NCI-H128 (cell line): Measurements from ENCODE around the gene EGFLAM.

Experiments used
- DNase-seq: peaks from one replicate; lab custom pipeline; 2025; ENCODE audit not compliant: unreplicated experiment; lab: John Stamatoyannopoulos, UW

The EGFLAM gene

GRCh38 chr5:38371596-38371995, 113.2 kb downstream of the EGFLAM start:
- no peak for DNase-seq

GRCh38 chr5:38373743-38374142, 115.4 kb downstream of the EGFLAM start:
- no peak for DNase-seq

GRCh38 chr5:38375423-38375822, 117.1 kb downstream of the EGFLAM start:
- no peak for DNase-seq

GRCh38 chr5:38376404-38376803, 118.0 kb downstream of the EGFLAM start:
- DNase-seq = no peak

GRCh38 chr5:38378579-38378978, 120.2 kb downstream of the EGFLAM start:
- DNase-seq = no peak

- DNase-seq = no peak
Observed at GRCh38 chr5:38379350-38379937, 121.1 kb downstream of the EGFLAM start.

- DNase-seq = no peak
Observed at GRCh38 chr5:38380537-38380936, 122.2 kb downstream of the EGFLAM start.

- DNase-seq = no peak
Observed at GRCh38 chr5:38381361-38381760, 123.0 kb downstream of the EGFLAM start.

GRCh38 chr5:38382898-38383297, 124.5 kb downstream of the EGFLAM start:
- peak; percentile 45 for DNase-seq

GRCh38 chr5:38383701-38384100, 125.3 kb downstream of the EGFLAM start:
- DNase-seq = no peak

- no peak for DNase-seq
Observed at GRCh38 chr5:38384396-38384795, 126.0 kb downstream of the EGFLAM start.

- DNase-seq = no peak
Observed at GRCh38 chr5:38387161-38387560, 128.8 kb downstream of the EGFLAM start.

- DNase-seq = no peak
Observed at GRCh38 chr5:38393636-38394035, 135.3 kb downstream of the EGFLAM start.

- no peak for DNase-seq
Observed at GRCh38 chr5:38396766-38397165, 138.4 kb downstream of the EGFLAM start.

- no peak for DNase-seq
Observed at GRCh38 chr5:38400365-38400764, 142.0 kb downstream of the EGFLAM start.

GRCh38 chr5:38401145-38401544, 142.8 kb downstream of the EGFLAM start:
- no peak for DNase-seq

- DNase-seq = no peak
Observed at GRCh38 chr5:38403406-38403805, 145.0 kb downstream of the EGFLAM start.

GRCh38 chr5:38403877-38404635, 145.7 kb downstream of the EGFLAM start:
- DNase-seq = no peak

- DNase-seq = no peak
Observed at GRCh38 chr5:38404667-38405276, 146.4 kb downstream of the EGFLAM start.

- no peak for DNase-seq
Observed at GRCh38 chr5:38408446-38409198, 150.3 kb downstream of the EGFLAM start.

GRCh38 chr5:38410304-38410990, 152.1 kb downstream of the EGFLAM start:
- DNase-seq = no peak
